Peyer's patch (tissue), 4 donors: ENCODE results near the gene RNF149. TPM values are rescaled to one million over a fixed set of nuclear protein-coding genes. Genes with fewer than 3 reads are reported as not detected.

Experiments
- DNase-seq, 3 donors: peaks; one replicate each; pipeline ENCODE4 v3.0.0-alpha.2; 2017 to 2019
- H3K27ac ChIP-seq, 4 donors: fragments of 200-600 bp; sonication (generic); one replicate each; pipeline ENCODE4 v1.5.1; 2016 to 2019
- H3K27me3 ChIP-seq, 2 donors: fragments of 200-600 bp; sonication (generic); one replicate each; pipeline ENCODE4 v1.5.1; 2019
- H3K36me3 ChIP-seq, 3 donors: fragments of 200-600 bp; sonication (generic); one replicate each; pipeline ENCODE4 v1.5.1; 2016 to 2019
- H3K4me1 ChIP-seq, 4 donors: fragments of 200-600 bp; sonication (generic); one replicate each; pipeline ENCODE4 v1.5.1; 2016 to 2019
- H3K4me3 ChIP-seq, 4 donors: fragments of 200-600 bp; sonication (generic); 1 replicate in 3 of 4; 2 replicates in 1 of 4; pipeline ENCODE4 v1.5.1; 2016 to 2019; ENCODE audit warnings: mild to moderate bottlenecking in 1 of 4
- H3K9me3 ChIP-seq, 4 donors: fragments of 200-600 bp; sonication (generic); one replicate each; pipeline ENCODE4 v1.5.1; 2016 to 2019; ENCODE audit warnings: mild to moderate bottlenecking in 1 of 4
- POLR2A ChIP-seq, 2 donors: fragments of 450-650 bp; IDR thresholded peaks; one replicate each; pipeline ENCODE4 v1.5.1; 2017; ENCODE audit warnings: antibody characterized with exemption in 2 of 2, mild to moderate bottlenecking in 2 of 2, moderate library complexity in 2 of 2
- small RNA-seq, 2 donors: library from RNA; depleted of rRNA; stranded (forward); fragments of <200 nt; gene quantifications; one replicate each; pipeline ENCODE3, GENCODE V24; 2016
- total RNA-seq, 4 donors: library from RNA; depleted of rRNA; stranded (reverse); fragments of >200 nt; gene quantifications; one replicate each; pipeline ENCODE4 v1.1.0, GENCODE V29; 2016
- TF ChIP-seq, protein P1 (sequence below), 6 experiments: fragments of 450-650 bp in 4 of 6; fragments of 200-600 bp in 2 of 6; sonication (generic) in 1 of 6; IDR thresholded peaks; one replicate each; pipeline ENCODE4 v1.5.1; 2017 to 2019; ENCODE audit warnings: antibody characterized with exemption in 6 of 6, mild to moderate bottlenecking in 3 of 6, moderate library complexity in 1 of 6

The RNF149 gene
- total RNA-seq, 4 donors from 2014 or later: 61.1 to 86.2 (median 70.5) TPM

DNA sequence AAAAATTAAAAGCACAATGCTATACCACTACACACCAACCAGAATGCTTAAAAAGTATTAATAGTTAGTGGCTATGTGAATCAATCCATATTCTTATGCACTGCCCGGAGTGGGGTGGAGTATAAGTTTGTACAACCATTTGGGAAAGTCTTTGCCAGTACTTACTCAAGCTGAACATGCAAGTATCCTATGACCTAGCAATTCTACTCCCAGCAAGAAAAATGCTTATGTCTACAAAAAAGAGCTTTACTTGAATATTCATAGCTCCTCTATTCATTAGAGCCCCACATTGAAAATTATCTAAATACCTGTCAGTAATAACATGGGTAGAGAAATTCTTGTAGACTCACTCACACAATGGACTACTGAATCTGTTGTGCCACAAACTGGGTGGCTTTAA is 77.3 kb downstream of the RNF149 start:
- TF ChIP-seq POLR2A (IDR thresholded peaks at IDR 0.05): no peak
- TF ChIP-seq, protein P1, sequence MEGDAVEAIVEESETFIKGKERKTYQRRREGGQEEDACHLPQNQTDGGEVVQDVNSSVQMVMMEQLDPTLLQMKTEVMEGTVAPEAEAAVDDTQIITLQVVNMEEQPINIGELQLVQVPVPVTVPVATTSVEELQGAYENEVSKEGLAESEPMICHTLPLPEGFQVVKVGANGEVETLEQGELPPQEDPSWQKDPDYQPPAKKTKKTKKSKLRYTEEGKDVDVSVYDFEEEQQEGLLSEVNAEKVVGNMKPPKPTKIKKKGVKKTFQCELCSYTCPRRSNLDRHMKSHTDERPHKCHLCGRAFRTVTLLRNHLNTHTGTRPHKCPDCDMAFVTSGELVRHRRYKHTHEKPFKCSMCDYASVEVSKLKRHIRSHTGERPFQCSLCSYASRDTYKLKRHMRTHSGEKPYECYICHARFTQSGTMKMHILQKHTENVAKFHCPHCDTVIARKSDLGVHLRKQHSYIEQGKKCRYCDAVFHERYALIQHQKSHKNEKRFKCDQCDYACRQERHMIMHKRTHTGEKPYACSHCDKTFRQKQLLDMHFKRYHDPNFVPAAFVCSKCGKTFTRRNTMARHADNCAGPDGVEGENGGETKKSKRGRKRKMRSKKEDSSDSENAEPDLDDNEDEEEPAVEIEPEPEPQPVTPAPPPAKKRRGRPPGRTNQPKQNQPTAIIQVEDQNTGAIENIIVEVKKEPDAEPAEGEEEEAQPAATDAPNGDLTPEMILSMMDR (IDR thresholded peaks at IDR 0.05): no peak
- Histone ChIP-seq H3K4me3 (no peak overlapping the region), H3K4me1 (peaks cover 0 to 6% (median 2%) of the 10 kb centered on the region in 4 donors), H3K27me3 (no peaks in the 10 kb centered on the region), H3K36me3 (no peaks in the 10 kb centered on the region), H3K9me3 (peaks cover 0 to 4% (median 0%) of the 10 kb centered on the region in 4 donors), H3K27ac (no peak overlapping the region)
- no peak for DNase-seq

DNA sequence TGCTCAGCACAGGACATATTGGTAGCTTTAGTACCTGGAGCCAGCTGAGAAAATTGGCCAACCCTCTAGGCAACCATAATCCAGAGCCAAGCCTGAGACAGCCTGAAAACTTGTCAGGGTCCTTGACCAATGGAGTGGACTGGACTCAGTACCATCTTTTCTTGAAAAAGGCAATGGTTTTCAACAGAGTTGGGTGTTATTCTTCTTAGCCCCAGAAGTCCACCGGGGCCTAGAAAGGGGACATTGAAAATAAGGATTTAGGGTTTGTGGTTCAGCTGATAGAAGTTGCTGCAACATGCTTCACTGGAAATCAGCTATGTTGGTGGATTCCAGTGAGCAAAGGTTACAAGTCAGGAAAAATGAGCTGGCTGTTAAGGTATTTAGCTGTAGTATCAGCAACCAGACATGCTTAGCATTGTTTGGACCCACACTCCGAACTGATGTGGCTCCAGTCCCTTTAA is 77.9 kb downstream of the RNF149 start:
- peaks cover 0 to 6% (median 2%) of the 10 kb centered on the region in 4 donors for H3K4me1 ChIP-seq
- H3K9me3 ChIP-seq: no peaks in the 10 kb centered on the region
- DNase-seq: no peak
- H3K27me3 ChIP-seq: no peaks in the 10 kb centered on the region
- H3K27ac ChIP-seq: no peak overlapping the region
- no peak for TF ChIP-seq POLR2A (IDR thresholded peaks at IDR 0.05)
- TF ChIP-seq, protein P1 (IDR thresholded peaks at IDR 0.05): no peak
- no peaks in the 10 kb centered on the region for H3K36me3 ChIP-seq
- H3K4me3 ChIP-seq: no peak overlapping the region

Small RNAs within 50 kb of the gene (small RNA-seq; reads per million reads assigned to genes)
- 0 to 0.25 reads per million in 2 donors for gene MIR5696
- gene SNORD89: 360 to 542 reads per million in 2 donors

Other genes with a start within 250 kb of the RNF149 start
- gene TBC1D8, start 157.3 kb downstream of the RNF149 start, total RNA-seq: 100 to 1,000 TPM in 3 of 4 donors, 10 to 100 TPM in 1; 77.6 to 511 (median 239) TPM
- gene CNOT11, start 55.8 kb downstream of the RNF149 start, total RNA-seq: 10 to 100 TPM; 46.4 to 82.9 (median 48.1) TPM
- gene CREG2, start 78.8 kb upstream of the RNF149 start, total RNA-seq: under 1 TPM in 1 of 4 donors, not detected in 3; 0.40 TPM
- gene RFX8, start 166.4 kb upstream of the RNF149 start, total RNA-seq: not detected